Thoracic aorta (tissue), 2 donors: ENCODE data around the gene BEND5. TPM values are rescaled to one million over a fixed set of nuclear protein-coding genes. Genes with fewer than 3 reads are reported as not detected.

Experiments used
- ATAC-seq: fragments of 150-250 bp; one replicate; pipeline ENCODE4 v1.8.0; 2017; ENCODE audit warnings: low read depth; ENCODE audit not compliant: insufficient number of reproducible peaks, low FRiP score
- DNase-seq: peaks from one replicate; pipeline ENCODE4 v3.0.0-alpha.2; 2020; ENCODE audit warnings: low spot score
- H3K27ac ChIP-seq, 2 donors: fragments of 200-600 bp; sonication (generic); 1 replicate in 1 of 2; 2 replicates in 1 of 2; pipeline ENCODE4 v1.5.1; 2016; ENCODE audit warnings: mild to moderate bottlenecking in 2 of 2, moderate library complexity in 2 of 2
- H3K27me3 ChIP-seq: fragments of 200-600 bp; sonication (generic); replicated peaks from 2 replicates; pipeline ENCODE4 v1.6.0; 2016; ENCODE audit warnings: mild to moderate bottlenecking; ENCODE audit not compliant: insufficient read depth
- H3K36me3 ChIP-seq: fragments of 200-600 bp; sonication (generic); one replicate; pipeline ENCODE4 v1.5.1; 2016
- H3K4me1 ChIP-seq, 2 donors: fragments of 200-600 bp; sonication (generic); 1 replicate in 1 of 2; 2 replicates in 1 of 2; pipeline versions ENCODE4 v1.5.1 to v1.6.0; 2016; ENCODE audit warnings: low read depth in 2 of 2, mild to moderate bottlenecking in 1 of 2; ENCODE audit not compliant: control insufficient read depth in 1 of 2
- H3K4me3 ChIP-seq: fragments of 200-600 bp; sonication (generic); 2 replicates; pipeline ENCODE4 v1.5.1; 2016; ENCODE audit warnings: mild to moderate bottlenecking
- H3K9me3 ChIP-seq: fragments of 200-600 bp; sonication (generic); 2 replicates; pipeline ENCODE4 v1.5.1; 2016
- CTCF ChIP-seq: fragments of 200-600 bp; sonication (generic); IDR thresholded peaks from one replicate; pipeline ENCODE4 v1.5.1; 2019; ENCODE audit warnings: antibody characterized with exemption
- total RNA-seq, 2 donors: library from RNA; depleted of rRNA; stranded (reverse); fragments of >200 nt; gene quantifications; one replicate each; pipeline versions ENCODE4 v1.1.0 to v1.2.3, GENCODE V29; 2016

Gene BEND5
- total RNA-seq, 2 donors from 2014 or later, result 6.5 to 9.5 TPM

GRCh38 chr1:48758976-48759375, 17.7 kb downstream of the BEND5 start:
- DNase-seq, result no peak
- H3K27me3 ChIP-seq, result no peaks in the 10 kb centered on the region
- H3K9me3 ChIP-seq, result no peaks in the 10 kb centered on the region
- H3K27ac ChIP-seq, result no peak overlapping the region
- ATAC-seq, result no peak
- peaks cover 13% of the 10 kb centered on the region for H3K36me3 ChIP-seq
- H3K4me1 ChIP-seq, result peaks cover 6 to 23% of the 10 kb centered on the region in 2 donors
- no peak overlapping the region for H3K4me3 ChIP-seq
- no peak for TF ChIP-seq CTCF

GRCh38 chr1:48757363-48757762, 19.3 kb downstream of the BEND5 start:
- peaks cover 6 to 21% of the 10 kb centered on the region in 2 donors for H3K4me1 ChIP-seq
- ATAC-seq (no peak), DNase-seq (no peak)
- H3K27me3 ChIP-seq, result no peaks in the 10 kb centered on the region
- TF ChIP-seq CTCF, result no peak
- no peak overlapping the region for H3K27ac ChIP-seq
- H3K4me3 ChIP-seq, result no peak overlapping the region
- no peaks in the 10 kb centered on the region for H3K9me3 ChIP-seq
- peaks cover 13% of the 10 kb centered on the region for H3K36me3 ChIP-seq

GRCh38 chr1:48756683-48757316, 19.9 kb downstream of the BEND5 start:
- ATAC-seq (no peak), DNase-seq (no peak)
- Histone ChIP-seq H3K27me3 (no peaks in the 10 kb centered on the region), H3K36me3 (peaks cover 13% of the 10 kb centered on the region), H3K4me1 (peaks cover 6 to 19% of the 10 kb centered on the region in 2 donors), H3K4me3 (no peak overlapping the region), H3K9me3 (no peaks in the 10 kb centered on the region), H3K27ac (no peak overlapping the region)
- no peak for TF ChIP-seq CTCF

GRCh38 chr1:48753293-48753692, 23.4 kb downstream of the BEND5 start:
- Histone ChIP-seq H3K9me3 (no peaks in the 10 kb centered on the region), H3K4me1 (peaks cover 0 to 11% of the 10 kb centered on the region in 2 donors), H3K27me3 (no peaks in the 10 kb centered on the region), H3K27ac (no peak overlapping the region), H3K36me3 (peaks cover 5% of the 10 kb centered on the region), H3K4me3 (no peak overlapping the region)
- no peak for DNase-seq
- no peak for TF ChIP-seq CTCF
- ATAC-seq, result no peak

- no peak for TF ChIP-seq CTCF
- ATAC-seq (no peak), DNase-seq (no peak)
- H3K4me1 ChIP-seq, result peaks cover 0 to 11% of the 10 kb centered on the region in 2 donors
- no peaks in the 10 kb centered on the region for H3K9me3 ChIP-seq
- no peak overlapping the region for H3K4me3 ChIP-seq
- H3K27ac ChIP-seq, result no peak overlapping the region
- no peaks in the 10 kb centered on the region for H3K36me3 ChIP-seq
- no peaks in the 10 kb centered on the region for H3K27me3 ChIP-seq
Observed at GRCh38 chr1:48750109-48750508, 26.6 kb downstream of the BEND5 start.
